ENCODE data around the gene SYCE3.

DNA sequence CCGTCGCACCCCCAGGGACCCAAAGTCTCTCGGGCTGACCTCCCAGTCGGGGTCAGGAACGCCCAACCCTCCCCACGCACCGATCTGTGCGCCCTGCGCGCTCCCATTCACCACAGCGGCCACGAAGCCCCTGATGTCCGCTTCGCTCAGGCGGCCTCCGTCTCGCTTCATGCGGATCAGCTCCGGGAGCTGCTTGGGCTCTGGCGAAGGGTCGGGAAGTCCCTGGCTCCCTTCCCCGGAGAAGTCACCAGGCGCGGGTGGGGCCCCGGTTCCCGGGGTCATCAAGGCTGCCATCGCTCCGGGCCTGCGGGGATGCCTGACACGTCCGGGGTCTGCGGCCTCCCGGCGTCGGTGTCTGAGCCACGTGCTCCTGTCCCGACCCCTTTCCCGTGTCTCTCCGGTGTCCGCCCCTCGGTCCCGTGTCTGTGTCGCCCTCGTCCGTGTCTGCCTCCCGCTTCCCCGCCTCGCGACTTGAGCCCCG, 33.3 kb downstream of the SYCE3 start:
- TF ChIP-seq EZH2phosphoT487 (IDR thresholded peaks at IDR 0.05) (no peak), EZH2 (IDR thresholded peaks at IDR 0.05) (no peak)
- TF ChIP-seq, protein P1, sequence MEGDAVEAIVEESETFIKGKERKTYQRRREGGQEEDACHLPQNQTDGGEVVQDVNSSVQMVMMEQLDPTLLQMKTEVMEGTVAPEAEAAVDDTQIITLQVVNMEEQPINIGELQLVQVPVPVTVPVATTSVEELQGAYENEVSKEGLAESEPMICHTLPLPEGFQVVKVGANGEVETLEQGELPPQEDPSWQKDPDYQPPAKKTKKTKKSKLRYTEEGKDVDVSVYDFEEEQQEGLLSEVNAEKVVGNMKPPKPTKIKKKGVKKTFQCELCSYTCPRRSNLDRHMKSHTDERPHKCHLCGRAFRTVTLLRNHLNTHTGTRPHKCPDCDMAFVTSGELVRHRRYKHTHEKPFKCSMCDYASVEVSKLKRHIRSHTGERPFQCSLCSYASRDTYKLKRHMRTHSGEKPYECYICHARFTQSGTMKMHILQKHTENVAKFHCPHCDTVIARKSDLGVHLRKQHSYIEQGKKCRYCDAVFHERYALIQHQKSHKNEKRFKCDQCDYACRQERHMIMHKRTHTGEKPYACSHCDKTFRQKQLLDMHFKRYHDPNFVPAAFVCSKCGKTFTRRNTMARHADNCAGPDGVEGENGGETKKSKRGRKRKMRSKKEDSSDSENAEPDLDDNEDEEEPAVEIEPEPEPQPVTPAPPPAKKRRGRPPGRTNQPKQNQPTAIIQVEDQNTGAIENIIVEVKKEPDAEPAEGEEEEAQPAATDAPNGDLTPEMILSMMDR (IDR thresholded peaks at IDR 0.05) = no peak
